GM18505 (cell line): ENCODE data around the gene ESF1.

ENCODE experiments used
- ATAC-seq: cut with Tn5 transposase; IDR thresholded peaks from one replicate; pipeline ENCODE4 v1.9.1; 2021; ENCODE audit not compliant: unreplicated experiment
- POLR2A ChIP-seq: IDR thresholded peaks from 4 replicates; pipeline ENCODE4 v1.6.1; 2011; ENCODE audit warnings: borderline replicate concordance; ENCODE audit not compliant: insufficient read depth, insufficient read length; ENCODE audit errors: extremely low read depth

Gene ESF1, protein sequence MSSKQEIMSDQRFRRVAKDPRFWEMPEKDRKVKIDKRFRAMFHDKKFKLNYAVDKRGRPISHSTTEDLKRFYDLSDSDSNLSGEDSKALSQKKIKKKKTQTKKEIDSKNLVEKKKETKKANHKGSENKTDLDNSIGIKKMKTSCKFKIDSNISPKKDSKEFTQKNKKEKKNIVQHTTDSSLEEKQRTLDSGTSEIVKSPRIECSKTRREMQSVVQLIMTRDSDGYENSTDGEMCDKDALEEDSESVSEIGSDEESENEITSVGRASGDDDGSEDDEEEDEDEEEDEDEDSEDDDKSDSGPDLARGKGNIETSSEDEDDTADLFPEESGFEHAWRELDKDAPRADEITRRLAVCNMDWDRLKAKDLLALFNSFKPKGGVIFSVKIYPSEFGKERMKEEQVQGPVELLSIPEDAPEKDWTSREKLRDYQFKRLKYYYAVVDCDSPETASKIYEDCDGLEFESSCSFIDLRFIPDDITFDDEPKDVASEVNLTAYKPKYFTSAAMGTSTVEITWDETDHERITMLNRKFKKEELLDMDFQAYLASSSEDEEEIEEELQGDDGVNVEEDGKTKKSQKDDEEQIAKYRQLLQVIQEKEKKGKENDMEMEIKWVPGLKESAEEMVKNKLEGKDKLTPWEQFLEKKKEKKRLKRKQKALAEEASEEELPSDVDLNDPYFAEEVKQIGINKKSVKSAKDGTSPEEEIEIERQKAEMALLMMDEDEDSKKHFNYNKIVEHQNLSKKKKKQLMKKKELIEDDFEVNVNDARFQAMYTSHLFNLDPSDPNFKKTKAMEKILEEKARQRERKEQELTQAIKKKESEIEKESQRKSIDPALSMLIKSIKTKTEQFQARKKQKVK

DNA sequence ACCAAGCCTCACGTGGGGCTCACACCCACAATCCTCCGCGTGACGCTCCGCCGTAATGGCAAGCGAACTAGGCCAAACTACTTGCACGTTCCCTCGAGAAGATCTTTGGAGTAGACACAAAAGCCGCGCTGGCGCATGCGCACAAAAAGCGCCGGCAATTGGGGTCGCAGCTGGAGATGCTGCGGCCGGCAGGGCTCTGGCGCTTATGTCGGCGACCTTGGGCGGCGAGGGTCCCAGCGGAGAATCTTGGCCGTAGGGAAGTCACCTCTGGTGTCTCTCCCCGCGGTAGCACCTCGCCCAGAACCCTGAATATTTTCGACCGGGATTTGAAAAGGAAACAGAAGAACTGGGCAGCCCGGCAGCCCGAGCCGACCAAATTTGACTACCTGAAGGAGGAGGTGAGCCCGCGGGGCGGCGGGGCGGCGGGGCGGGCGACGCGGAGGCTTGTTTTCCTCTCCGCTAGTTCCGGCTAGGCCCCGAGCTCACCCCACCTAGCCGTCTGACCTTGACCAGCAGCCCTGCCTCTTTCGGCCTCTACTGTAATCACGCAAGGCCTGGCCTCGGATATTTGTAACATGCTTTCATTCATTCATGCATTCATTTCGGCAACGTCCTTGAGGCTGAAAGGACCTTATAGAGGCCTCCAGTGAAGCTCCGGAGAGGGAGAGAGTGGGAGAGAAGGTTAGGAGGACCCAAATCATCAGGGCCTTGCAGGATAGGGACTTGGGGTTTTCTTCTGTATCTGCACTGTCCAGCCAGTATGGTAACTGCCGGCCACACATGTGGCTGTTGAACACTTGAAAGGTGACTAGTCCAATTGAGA, at the start of gene ESF1, which contains the start of gene NDUFAF5:
TSS of gene ESF1 (minus strand) at position 27 of the 823 bp plus-strand sequence. CDS start 1,779 bp downstream, outside the sequence.
TSS of gene NDUFAF5 (plus strand) at position 136 of the 823 bp plus-strand sequence. CDS start at position 177, 41 bp downstream.
- peak; percentile 88 for TF ChIP-seq POLR2A
- peak; percentile 97 for ATAC-seq

DNA sequence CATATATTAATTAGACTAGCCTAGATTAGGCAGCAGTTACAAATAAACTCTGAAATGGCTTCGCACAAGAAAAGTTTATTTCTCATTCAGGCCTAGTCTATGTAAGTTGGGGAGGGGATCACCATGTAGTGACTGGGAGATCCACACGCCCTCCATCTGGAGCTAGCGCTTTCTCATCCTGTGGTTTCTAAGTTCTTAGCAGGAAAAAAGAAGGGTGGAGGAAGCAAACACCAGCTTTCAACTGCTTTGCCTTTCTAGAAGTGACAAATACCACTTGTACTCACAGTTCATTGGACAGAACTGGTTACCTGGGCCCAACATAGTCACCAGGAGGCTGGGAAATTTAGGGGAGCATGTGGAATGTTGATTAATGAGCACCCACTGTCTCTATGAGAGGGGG, 46.8 kb upstream of the ESF1 start:
- ATAC-seq: no peak
- TF ChIP-seq POLR2A: no peak

DNA sequence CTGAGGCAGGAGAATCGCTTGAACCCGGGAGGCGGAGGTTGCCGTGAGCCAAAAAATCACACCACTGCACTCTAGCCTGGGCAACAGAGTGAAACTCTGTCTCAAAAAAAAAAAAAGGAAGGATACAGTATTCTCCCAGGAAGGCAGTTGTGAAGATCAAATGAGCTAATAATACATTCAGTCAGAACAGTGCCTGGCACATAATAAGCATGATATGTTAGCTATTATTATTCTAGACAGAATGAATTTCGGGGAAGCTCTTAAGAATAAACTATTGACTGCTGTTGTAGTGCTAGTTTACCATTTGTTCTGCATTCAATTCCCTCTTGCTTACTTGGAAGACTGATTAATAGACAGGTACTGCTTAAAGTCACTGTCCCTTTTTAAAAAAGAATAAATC, 40.7 kb upstream of the ESF1 start:
- no peak for ATAC-seq
- no peak for TF ChIP-seq POLR2A

DNA sequence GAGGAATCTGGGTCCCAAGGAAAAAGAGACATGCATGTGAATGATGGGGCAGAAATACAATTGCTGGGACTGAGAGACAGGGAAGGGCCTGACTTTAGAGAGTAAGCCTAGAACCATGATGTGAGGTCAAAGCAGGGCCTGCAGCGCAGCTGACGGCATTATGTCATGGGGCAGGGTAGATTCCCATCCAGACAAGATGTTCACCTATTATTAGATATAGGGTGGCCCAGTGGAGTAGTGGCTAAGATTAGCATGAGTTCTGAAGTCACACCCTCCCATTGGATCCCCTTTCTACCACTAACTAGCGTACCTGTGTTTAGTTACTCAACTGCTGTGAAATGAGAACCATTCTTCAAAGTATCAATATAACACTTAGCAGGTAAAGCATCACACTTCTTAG, 39.7 kb upstream of the ESF1 start:
- no peak for TF ChIP-seq POLR2A
- ATAC-seq: no peak

DNA sequence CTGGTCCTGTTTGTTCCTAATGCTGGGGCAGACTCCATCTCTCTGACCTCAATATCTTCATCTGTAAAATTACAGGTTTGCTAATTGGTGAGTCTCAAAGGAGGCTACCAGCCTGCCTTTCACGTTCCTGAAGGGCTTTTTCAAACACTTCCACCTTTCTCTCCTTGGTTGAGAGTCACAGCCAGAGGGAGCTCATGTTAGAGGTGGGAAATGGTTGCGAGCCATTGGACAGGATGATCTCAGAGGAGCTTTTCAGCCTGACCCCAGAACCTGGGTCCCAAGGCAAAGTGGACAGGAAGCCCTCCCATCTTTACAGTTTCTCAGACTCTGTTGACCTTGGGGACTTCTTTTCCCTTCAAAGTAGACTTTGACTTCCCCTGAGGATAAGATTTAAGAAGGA, 37.7 kb upstream of the ESF1 start:
- TF ChIP-seq POLR2A: no peak
- ATAC-seq: no peak

DNA sequence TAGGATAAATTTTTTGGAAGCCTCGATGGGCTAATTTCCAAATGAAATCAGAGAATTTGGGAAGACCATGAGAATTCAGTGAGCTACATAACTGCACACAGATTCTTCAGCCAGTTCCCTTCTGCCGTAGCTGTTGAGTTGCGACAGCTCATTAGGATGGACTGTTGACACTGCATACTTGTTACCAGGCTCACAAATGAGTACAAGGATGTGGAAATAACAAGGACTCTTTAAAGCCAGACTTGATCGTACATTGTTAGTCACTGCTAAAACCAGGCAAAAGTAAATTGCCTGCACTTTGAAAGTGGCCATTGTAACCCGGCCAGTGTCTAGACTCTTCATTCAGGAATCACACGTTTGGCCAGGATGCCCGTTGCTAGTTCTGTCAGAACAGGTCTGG, 37.2 kb upstream of the ESF1 start:
- no peak for ATAC-seq
- no peak for TF ChIP-seq POLR2A

DNA sequence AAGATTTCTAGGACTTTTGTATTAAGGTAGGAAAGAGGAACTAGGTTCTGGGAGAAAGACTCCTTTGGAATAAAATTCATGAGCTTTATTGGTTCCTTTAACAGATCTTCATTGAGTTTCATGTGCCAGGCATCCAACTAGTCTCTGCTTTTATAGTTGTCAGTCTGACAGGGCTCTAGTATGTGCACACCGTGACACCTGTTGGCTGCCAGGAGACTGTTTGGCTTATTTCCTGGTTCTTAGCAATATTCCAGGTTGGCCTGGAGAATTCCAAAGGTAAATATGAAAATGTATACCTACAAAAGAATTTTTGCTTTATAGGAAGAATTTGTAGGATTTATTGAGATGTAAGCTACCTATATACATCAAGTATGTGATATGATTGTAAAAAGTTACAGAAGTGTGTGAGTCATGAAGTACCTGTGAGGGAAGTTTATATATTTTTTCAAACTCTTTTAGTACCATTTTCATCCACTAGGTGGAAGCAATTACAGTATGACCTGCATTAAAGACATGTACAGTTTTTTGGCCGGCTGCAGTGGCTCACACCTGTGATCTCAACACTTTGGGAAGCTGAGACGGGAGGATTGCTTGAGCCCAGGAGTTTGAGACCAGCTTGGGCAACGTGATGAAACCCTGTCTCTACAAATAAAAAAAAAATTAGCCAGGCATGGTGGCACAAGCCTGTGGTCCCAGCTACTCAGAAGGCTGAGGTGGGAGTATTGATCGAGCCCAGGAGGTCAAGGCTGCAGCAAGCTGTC, 35.3 kb upstream of the ESF1 start:
- TF ChIP-seq POLR2A: no peak
- peak; percentile 87 for ATAC-seq

DNA sequence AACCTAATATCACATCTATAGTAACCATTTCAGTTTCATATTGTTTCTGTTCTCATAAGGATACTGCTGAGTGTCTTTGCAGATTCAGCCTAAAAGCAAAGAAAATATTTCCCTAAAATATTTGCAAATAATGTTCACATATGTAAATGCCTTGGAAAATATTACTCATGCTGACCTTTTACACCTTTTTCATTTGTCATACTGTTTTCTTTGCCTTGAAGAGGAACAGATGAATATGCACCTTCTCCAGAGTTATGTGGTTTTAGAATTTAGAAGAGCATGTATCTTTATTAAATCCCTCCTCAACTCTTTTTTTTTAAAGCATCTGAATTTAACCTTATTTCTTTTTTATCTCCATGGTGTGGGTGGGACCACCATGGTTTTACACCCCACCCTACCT, 32.6 kb upstream of the ESF1 start:
- no peak for ATAC-seq
- TF ChIP-seq POLR2A: no peak

DNA sequence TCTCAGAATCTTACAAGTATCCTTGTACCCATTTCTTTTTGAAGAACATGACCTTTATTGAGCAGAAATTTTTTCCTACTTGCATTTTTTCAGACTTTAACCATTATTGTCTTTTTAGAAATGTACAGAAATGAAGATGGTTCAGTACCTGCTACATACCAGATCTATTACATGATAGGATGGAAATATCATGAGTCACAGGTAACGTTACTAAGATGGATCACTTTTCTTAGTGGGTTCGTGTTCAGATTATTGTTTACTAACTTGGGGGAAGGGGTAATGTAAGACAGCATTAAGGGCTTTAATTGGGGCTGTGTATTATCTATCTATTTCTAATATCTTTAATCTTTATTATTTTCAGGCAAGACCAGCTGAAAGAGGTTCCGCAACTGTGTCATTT, 32.0 kb upstream of the ESF1 start:
- TF ChIP-seq POLR2A: no peak
- ATAC-seq: no peak

DNA sequence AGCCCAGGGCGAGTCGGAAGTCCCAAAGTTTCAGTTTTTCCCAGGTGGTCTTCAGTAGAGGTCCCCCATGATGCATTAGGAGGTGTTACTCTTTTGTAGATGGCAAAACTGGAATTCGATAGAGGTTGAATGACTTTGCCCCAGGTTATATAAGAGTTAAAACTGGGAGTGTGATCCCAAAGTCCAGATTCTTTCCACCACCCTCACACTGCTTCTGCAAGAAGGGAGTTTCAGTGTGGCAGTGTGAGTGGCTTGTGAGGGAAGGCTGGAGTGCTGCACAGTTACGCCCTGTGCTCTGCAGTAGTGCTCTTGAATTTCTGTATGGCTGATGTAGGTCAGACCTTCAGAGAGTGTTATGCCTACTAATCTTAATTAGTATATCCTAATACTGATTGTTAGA, 30.0 kb upstream of the ESF1 start:
- no peak for TF ChIP-seq POLR2A
- ATAC-seq: no peak

DNA sequence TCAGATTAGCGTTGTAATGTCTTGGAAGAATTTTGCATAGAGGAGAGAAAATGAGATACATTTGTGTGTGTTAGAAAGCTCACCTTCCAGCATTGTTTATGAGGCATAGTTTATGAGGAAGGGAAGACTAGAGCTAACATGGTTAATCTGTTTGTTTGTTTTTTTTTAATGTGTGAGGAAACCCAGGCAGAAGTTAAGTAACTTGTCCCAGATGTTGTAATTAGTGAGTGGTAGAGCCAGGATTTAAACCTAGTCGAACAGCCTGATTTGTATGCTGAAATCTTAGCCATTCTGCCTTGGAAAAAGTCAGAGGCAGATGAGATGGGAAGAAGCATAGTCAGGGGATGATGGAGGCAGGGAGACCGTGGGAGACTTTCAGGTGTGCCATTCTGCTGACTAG, 29.2 kb upstream of the ESF1 start:
- ATAC-seq: no peak
- no peak for TF ChIP-seq POLR2A

DNA sequence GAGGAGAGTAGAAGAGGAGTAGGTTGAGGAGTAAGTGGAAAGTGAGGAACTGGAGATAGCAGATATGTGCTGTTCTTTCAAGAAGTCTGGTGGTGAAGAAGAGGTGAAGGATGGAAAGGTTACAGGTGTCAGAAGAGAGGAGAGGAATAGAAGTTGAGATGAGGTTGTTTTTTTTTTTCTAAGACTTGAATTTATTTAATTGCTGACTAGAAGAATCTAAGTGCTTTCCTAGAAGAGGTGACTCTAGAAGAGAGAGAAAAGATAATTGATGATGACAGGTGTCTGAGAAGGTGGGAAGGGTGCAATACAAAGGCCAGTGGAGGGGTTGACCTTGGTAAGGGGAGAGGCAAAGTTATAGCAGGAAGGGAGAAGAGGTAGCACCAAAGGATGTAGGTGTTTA, 25.7 kb upstream of the ESF1 start:
- no peak for ATAC-seq
- no peak for TF ChIP-seq POLR2A

DNA sequence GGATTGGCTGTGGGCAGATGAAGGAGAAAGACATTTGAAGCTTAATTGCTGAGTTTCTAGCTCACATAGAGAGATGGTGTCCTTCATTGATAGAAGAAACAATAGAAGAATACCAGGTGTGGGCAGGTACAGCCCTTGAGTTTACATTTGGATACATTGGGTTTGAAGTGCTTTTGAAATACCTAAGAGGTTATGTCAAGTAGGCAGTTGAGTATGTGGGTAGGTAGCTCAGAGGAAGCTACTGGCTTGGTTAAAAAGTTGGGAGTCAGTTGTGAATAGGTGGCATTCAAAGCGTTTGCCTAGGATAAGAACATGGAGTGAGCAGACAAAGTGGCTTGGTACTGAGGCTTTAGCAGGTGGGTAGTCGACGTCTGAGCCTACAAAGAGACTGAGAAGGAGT, 25.1 kb upstream of the ESF1 start:
- no peak for ATAC-seq
- TF ChIP-seq POLR2A: no peak

DNA sequence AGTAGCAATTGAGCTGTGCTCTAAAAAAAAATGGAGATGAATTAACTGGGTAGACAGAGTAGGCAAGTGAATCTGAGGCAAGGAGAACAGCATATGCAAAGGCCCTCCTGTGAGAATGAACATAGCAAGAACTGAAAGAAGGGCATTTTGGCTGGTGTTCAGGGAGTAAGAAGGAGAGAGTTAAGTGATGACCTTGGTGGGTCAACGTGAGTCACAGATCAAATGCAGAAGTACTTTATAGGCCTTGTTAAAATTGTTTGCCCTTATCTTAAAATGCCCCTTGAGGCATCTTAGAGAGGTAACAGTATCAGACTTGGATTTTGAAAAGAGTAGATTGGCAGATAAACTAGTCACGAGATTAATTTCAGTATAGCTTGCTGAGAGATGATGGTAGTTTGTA, 24.7 kb upstream of the ESF1 start:
- ATAC-seq: no peak
- no peak for TF ChIP-seq POLR2A
